HG02943 (cell line): ENCODE measurements around the gene C15orf40.
"Not testable (repeated sequence)": the region's sequence is repeated elsewhere in the genome, so short reads cannot be mapped to it uniquely, and the experiment has no call there.

Experiments used
- ATAC-seq: cut with Tn5 transposase; IDR thresholded peaks from one replicate; pipeline ENCODE4 v1.9.1; 2021; ENCODE audit warnings: mild to moderate bottlenecking, low read depth, moderate library complexity; ENCODE audit not compliant: unreplicated experiment

Gene C15orf40

DNA sequence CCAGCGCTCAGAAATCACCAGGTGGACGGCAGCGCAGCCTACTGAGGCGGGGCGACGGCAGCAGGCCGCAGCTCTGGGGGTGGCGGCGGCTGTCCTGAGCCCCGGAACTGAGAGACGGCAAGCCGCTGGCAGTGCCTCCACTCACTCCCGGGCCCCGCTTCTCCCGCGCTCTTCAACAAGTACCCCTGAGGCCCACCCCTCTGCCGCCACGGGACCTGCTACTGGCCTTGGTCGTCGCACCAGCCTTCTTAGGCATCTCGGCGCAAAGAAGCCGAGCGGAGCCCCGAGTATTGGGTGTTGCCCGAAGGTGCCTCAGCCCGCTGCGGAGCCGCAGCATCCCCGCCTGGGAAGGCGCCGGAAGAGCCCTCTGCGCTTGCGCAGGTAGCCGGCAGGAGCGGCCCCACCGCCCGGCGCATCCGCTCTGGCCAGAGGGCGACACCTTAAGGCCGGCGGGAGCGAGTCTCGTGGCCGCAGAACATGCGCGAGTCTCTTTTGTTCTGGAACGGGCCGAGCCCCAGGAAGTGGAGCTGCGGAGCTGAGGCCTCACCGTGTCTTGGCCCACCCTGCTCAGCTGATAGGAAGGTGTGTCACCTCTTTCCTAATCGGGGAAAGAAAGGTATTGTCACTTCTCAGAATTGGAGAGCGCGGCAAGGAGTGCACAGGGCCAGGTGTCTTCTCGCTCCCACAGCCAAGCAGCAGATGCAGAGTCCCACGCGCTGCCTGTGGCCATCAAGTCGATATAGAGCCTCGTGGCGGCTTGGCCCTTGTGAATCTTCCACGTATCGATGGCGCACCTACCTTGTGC is at the start of gene C15orf40:
Gene C15orf40, minus strand, starts transcription at position 369 of the 805 bp plus-strand sequence. Its CDS starts 32 bp downstream, at position 337.
- ATAC-seq = peak; percentile 83

DNA sequence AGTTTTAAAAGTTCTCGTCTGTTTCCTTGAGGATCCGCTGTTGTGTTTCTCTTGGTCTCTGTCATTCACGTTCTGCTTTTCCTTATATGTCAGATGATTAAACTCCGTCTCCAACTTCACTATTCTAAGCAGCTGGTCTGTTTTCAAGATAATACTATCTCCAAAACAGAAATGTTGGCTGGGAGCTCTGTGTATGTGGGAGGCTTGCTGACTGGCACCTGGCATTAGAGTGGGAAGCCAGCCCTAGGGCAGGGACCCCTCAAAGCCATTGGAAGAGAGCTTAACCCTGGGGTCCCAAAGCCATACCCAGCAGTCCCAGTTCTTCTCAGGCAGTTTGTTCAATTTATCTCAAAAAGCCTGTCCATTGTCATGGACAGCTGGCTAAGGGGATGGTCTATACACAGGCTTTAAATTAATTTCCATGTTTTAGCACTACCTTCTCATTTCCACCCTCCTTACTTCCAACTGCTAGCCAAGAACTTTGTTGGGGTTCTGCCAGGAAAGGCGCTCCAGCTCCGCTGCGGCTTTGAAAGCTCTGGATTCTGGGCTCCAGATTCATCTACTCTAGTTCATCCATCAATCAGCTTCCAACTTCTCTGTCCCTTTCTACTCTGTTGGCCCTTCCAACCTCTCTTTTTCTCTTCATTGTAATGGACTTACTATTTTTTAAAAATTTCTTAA is 46.4 kb upstream of the C15orf40 start:
- no peak for ATAC-seq

DNA sequence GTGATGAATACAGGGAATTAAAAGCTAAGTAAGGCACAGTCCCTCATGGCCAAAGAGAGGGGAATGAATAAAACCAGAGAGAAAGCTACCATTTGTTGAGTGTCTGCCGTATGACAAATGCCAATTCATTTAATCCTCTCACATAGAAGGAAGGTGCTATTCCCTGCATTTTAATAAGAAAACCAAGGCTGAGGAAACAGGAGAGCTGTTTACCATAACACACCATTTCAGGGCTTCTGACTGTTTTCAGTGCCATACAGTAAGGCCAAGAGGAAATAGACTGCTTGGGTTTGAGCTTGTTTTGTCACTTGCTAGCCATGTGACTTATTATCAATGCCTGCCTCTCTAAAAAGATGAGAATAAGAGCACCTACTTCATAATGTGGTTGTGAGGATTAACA is 45.6 kb upstream of the C15orf40 start:
- no peak for ATAC-seq

DNA sequence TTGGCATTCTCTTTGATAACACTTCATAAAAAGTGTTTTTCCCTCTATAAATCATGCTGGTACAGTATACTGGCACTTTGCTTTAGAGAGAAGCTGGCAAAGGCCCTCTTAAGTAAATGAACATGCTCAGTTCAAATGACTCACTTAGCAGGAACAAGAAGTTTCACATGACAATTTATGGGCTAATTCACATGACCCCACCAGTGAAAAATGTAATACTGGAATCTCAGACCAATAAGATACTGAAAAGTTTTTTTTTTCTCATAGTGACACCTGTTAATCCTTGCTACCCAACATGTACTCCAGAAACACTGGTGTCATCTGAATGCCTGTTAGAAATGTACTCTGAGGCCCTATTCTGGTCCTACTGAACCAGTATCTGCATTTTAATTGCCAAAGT is 41.7 kb upstream of the C15orf40 start:
- no peak for ATAC-seq

DNA sequence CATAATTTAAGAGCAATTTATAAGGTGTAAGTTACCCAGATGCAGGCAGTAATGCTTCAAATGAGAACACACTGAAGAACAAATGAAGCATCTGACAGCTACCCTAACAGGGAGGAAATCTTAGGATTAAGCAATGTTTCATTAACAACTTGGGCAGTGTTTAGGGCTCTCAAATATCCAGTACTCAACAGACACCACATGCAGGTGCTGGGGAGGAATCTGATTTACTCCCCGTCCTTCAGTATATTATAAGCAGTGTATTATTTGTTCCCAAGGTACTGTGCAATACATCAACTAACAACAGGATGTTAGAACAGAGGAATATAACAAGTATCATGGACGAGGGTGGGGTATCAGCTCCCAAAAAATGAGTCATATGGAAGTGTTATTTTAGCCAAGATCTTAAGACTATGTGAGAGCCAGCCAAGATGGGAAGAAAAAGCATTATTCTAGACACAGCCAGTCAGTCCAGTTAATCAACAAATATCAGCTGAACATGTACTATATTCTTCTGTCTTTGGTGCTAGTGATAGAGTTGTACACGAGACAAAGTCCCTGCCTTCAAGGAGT is 35.2 kb upstream of the C15orf40 start:
- ATAC-seq = no peak

DNA sequence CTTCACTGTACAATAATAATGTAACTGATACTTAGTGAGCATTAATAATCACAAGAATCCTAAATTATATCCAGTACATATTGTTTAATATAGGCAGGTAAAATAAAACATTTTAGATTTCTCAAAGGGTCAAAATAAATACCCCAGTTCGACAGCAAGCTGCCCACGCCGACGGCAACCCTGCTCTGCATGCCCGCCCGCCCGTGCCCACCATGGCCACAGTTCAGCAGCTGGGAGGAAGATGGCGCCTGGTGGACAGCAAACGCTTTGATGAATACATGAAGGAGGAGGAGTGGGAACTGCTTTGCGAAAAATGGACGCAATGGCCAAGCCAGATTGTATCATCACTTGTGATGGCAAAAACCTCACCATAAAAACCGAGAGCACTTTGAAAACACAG is 32.7 kb upstream of the C15orf40 start:
- no peak for ATAC-seq

DNA sequence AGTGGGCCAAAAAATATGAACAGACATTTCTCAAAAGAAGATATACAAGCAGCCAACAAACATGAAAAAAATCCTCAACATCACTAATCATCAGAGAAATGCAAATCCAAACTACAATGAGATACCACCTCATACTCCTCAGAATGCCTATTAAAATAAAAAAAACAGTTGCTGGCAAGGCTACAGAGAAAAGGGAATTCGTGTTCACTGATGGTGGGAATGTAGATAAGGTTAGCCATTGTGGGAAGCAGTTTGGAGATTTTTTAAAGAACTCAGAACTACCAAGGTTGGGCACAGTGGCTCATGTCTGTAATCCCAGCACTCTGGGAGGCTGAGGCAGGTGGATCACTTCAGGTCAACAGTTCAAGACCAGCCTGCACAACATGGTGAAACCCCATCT is 27.8 kb upstream of the C15orf40 start:
- no peak for ATAC-seq

DNA sequence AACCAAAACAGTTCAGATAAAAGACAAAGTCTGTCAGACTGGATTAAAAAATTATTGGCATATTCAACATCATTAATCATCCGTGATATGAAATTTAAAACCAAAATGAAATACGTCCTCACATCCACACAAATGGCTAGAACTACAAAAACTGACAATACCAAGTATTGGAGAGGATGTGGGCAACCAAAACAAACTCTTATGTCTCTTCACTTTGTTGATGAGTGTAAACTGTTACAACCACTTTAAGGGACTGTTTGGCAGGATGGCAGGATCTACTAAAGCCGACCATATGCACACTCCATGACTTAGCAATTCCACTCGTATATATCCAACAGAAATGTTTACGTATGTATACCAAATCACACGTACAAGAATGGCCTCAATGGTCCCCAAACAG is 24.8 kb upstream of the C15orf40 start:
- ATAC-seq = no peak

DNA sequence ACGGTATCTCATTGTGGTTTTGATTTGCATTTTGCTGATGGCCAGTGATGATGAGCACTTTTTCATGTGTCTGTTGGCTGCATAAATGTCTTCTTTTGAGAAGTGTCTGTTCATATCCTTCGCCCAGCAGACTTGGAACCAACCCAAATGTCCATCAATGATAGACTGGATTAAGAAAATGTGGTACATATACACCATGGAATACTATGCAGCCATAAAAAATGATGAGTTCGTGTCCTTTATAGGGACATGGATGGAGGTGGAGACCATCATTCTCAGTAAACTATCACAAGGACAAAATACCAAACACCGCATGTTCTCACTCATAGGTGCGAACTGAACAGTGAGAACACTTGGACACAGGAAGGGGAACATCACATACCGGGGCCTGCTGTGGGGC is 19.8 kb upstream of the C15orf40 start:
- ATAC-seq = not testable (repeated sequence)

DNA sequence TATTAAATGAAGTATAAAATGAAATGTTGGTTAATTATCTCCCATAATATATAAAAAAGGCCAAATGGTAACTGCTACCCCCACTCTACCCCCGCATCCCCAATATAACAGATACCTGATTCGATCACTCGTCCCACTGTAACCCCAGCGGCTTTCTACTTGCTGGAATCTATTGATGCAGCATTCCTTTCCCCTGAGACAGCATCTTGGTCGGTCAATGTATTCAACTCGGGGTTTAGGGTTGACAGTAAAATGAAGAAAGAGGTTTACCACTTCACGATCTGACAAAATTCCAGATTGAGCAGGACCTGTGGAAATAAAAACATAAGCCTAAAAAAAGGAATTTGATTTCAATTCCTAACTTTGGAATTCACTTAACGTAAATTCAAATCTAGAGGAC is 18.6 kb upstream of the C15orf40 start:
- no peak for ATAC-seq

DNA sequence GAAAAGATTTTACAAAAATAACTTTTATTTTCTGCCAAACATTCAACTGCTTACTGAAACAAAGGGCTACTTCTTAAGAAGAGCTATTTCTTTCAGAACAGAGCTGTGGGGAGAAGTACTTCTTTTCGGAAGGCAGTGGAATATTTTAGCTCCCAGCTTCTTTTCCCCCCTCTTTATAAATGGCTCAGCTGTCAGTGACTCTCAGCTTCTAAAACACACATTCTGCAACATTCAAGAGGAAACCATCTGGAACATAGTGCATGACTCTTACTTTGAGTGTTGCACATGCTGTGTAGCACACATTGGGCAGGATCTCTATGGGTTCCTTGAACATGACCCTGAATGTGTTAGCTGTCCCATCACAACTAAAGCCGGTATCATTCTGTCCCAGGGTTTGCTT is 7.0 kb upstream of the C15orf40 start:
- ATAC-seq = no peak

DNA sequence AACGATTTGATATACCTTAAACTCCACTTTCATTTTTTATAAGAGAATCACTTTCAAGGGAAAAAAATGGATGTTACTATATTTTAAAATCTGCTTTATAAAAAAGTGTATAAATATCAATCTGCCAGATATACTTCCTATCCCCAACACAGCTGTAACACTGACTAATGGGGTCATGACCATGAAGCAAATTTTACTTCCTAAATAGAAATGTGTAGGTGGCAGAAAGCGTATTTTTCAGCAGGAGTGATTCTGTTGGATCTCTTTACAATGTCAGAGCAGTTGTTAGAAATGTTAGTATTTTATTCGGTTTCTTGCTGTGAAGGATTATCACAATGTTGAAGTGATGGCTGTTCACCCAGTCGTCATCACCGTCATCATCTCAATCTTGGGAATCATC is 5.5 kb upstream of the C15orf40 start:
- no peak for ATAC-seq

DNA sequence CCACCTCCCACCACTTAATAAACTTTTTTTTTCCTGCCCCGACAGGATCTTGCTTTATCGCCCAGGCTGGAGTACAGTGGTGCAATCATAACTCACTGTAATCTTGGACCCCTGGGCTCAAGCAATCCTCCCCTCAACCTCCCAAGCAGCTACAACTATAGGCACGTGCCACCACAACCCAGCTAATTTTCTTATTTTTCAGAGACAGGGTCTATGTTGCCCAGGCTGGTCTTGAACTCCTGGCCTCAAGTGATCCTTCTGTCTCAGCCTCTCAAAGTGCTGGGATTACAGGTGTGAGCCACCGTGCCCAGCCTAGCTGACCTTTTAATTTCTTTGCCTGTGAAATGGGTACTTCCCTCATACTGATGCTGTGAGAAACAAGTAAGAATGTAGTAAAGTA is 3.9 kb upstream of the C15orf40 start:
- ATAC-seq = no peak

DNA sequence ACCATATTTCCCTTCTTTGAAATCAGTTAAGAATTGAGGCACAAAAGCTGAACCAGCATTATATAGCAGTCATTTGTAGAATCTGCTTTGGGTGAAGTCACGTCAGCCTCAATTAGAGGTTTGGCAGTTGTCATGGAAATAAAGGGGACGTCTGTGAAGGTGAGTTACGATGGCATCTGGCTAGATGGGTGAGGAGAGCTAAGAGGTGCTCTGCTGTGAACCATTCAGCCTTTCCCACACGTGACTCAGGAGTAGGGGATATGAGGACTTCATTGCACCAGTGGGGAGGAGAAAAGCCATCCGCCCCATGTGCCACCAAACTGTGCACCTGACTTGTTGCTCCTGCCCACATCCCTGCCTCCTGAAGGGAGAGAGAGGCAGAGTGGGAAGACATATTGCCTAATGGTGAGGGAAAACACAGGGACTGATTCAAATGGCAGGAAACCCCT is 2.8 kb upstream of the C15orf40 start:
- ATAC-seq = no peak

DNA sequence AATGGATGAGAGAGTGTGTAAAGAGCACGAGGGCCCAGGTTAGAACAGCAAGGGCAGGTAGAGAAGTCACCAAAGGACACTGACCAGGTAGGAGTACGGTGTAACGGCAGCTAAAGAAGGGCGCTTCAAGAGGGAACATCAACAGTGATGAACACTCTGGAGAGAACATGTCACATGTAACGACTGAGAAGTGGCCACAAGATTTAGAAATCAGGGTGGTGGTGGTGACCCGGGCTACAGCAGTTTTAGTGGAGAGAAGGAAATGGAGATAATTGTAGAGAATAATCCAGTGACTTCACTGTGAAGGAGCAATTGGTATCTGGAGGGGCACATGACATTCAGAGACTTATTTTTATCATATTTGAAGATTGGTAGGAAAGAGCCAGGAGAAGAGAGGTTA is 1.2 kb upstream of the C15orf40 start:
- no peak for ATAC-seq

DNA sequence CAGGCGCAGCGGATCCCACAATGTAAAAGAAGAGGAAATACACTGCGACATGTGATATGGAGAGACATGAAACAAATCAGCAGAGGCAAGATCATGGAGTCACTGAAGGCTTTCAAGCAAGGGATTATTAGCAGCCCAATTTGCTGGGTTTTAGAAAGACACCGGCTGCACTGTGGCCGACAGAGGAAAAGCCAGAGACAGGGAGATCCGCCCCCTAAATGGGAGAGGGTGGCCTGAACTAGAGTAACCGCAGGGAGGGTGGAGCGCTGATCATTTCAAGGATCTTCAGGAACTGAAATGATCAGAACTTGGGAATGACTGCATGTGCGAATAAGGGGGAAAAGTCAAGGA is 612 bp upstream of the C15orf40 start:
- ATAC-seq = no peak

DNA sequence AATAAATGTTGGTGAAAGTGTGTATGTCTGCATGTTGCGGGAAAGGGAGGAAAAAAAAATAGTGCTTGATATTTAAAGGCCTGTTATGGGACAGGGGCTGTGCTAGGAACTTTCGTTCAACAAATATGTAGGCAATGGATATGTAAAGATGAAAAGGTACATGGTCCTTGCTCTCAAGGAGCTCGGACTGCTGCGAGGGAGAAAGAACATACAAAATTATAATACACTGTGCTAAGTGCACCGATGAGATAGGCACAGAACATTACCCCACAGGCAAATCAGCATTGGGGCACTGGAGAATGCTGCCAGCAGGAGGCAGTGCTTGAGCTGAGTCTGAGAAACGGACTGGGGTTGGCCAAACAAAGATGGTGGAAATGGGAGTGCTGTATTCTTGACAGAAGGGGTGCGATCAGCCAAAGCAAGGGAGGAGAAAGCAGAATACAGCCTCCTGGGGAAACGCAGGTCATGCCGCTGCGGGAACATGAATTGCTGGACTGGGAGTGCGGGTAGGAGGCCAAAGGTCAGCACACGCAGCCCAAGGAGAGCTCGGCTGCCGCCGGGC is 649 bp downstream of the C15orf40 start:
- ATAC-seq = peak; percentile 56

DNA sequence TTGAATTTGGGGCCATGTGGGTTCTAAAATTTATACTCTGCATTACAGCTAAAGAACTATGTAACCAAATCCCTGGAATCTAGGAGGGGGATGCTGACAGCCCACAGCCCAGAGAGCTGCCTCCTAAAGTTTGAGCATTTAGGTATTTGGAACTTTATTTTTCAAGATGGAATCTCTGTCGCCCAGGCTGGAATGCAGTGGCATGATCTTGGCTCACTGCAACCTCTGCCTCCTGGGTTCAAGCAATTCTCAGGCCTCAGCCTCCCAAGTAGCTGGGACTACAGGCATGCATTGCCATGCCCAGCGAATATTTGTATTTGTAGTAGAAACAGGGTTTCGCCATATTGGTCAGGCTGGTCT is 10.8 kb downstream of the C15orf40 start:
- not testable (repeated sequence) for ATAC-seq

DNA sequence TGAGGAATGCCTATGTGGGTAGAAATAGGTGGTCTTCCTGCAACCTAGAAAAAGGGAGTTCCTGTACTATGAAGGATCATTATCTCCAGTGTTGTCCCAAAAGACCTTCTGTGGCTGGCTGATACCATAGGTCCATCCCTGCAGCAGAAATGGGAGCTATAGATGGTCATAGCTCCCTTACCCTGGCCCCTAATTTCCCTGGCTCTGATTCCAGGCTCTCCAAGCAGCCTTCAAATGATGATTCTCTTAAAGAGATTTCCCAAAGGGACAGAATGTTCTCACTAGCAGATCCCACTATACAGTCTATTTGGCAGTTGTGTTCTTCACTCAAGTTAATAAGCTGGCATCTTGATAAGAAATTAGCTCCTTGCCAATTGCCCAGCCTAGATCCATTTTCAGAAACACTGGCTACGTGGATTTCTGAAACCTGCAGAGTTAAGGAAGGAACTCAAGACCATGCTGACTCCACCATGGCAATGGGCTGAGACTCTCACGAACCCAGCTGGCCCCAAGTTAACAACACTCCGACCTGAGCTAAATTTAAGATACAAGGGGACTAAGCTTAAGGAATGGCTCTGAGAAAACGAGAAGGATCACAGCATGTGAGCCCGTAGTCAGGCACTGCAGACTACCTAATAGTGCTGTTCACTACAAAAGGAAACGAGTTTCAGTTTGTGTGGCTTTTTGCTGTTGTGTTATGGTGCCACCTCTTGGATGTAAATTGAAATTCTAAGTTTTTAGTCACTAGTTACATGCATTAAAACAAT is 11.4 kb downstream of the C15orf40 start:
- ATAC-seq = no peak

DNA sequence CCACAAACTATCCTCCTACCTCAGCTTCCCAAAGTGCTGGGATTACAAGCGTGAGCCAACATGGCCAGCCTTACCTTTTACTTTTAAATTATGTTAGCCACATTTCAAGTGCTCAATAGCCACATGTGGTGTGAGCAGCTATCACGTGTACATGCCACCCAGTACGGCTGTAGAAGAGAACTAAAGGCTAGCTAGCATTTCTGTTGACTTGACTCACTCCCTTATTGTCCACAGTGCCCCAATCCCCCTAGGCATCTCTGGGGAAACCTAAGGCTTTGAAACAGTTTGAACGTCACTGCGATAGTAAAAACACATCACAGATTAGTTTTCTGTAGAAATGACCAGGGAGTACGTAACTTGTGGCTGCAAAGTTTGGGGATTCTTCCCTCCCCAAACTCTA is 12.0 kb downstream of the C15orf40 start:
- no peak for ATAC-seq

DNA sequence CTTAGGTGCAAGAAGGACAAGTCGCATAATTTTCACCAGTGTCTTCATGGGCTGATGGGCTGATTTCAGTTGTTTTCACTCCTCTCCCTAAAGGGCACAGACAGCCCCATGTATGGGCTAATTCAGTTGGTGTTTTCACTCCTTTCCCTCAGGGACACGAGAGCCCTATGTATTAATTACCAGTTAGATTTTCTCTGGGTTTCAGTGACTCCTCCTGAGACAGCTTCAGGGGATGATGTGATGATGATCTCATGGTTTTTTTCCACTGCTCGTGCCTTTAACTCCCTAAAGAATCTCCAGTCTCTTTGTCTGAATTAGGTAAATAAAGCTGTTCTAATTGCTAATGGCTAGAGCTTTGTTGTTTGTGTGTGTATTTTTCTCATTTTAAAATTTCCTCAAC is 15.5 kb downstream of the C15orf40 start:
- ATAC-seq = no peak
